Endodermal cell (in vitro differentiated cells): Measurements from ENCODE around the gene SPATA33. TPM values are rescaled to one million over a fixed set of nuclear protein-coding genes. Genes with fewer than 3 reads are reported as not detected.

Source experiments
- DNase-seq: peaks from one replicate; pipeline ENCODE4 v3.0.0-alpha.2; 2017
- H3K27ac ChIP-seq: 2 replicates; pipeline ENCODE4 v1.5.1; 2013; ENCODE audit warnings: mild to moderate bottlenecking, low read depth, low read length, moderate library complexity
- H3K27me3 ChIP-seq: 2 replicates; pipeline ENCODE4 v1.6.1; 2013; ENCODE audit warnings: mild to moderate bottlenecking, low read length, moderate library complexity; ENCODE audit not compliant: insufficient read depth, control insufficient read depth, poor library complexity, severe bottlenecking
- H3K36me3 ChIP-seq: 2 replicates; pipeline ENCODE4 v1.7.0; 2013; ENCODE audit warnings: mild to moderate bottlenecking, low read length, moderate library complexity; ENCODE audit not compliant: control insufficient read depth, insufficient read depth
- H3K4me1 ChIP-seq: one replicate; pipeline ENCODE4 v1.7.0; 2013; ENCODE audit warnings: low read length; ENCODE audit not compliant: control insufficient read depth, insufficient read depth
- H3K4me3 ChIP-seq: 2 replicates; pipeline ENCODE4 v1.5.1; 2013; ENCODE audit warnings: mild to moderate bottlenecking, low read length, moderate library complexity
- H3K9ac ChIP-seq: 2 replicates; pipeline ENCODE4 v1.6.1; 2013; ENCODE audit warnings: mild to moderate bottlenecking, low read length, moderate library complexity; ENCODE audit not compliant: poor library complexity, severe bottlenecking; ENCODE audit errors: extremely low read depth
- H3K9me3 ChIP-seq: 2 replicates; pipeline ENCODE4 v1.6.1; 2013; ENCODE audit warnings: mild to moderate bottlenecking, low read length, moderate library complexity; ENCODE audit not compliant: control insufficient read depth
- H3K27ac Mint-ChIP-seq: 2 replicates; pipeline ENCODE4 v1.8.0; 2020; ENCODE audit warnings: mixed read lengths
- H3K27me3 Mint-ChIP-seq: 2 replicates; pipeline ENCODE4 v1.8.0; 2021; ENCODE audit warnings: mild to moderate bottlenecking, mixed read lengths; ENCODE audit not compliant: insufficient read depth
- H3K36me3 Mint-ChIP-seq: 2 replicates; pipeline ENCODE4 v1.8.0; 2020; ENCODE audit warnings: low read depth, mixed read lengths
- H3K4me1 Mint-ChIP-seq: 2 replicates; pipeline ENCODE4 v1.8.0; 2020; ENCODE audit warnings: mixed read lengths
- H3K4me3 Mint-ChIP-seq: 2 replicates; pipeline ENCODE4 v1.8.0; 2020; ENCODE audit warnings: mild to moderate bottlenecking, moderate library complexity, mixed read lengths
- H3K9me3 Mint-ChIP-seq: 2 replicates; pipeline ENCODE4 v1.8.0; 2020; ENCODE audit warnings: mild to moderate bottlenecking, mixed read lengths
- CTCF ChIP-seq: fragments of 200-600 bp; sonication (generic); conservative IDR thresholded peaks from 2 replicates; pipeline ENCODE4 v1.5.0; 2021; ENCODE audit warnings: antibody characterized with exemption, mild to moderate bottlenecking
- WGBS, 2 experiments: methylation state at CpG; one replicate each; pipeline versions ENCODE4 v1.1.5 to v1.1.7; 2013; ENCODE audit warnings: missing lambda C conversion rate in 2 of 2, mixed read lengths in 1 of 2; ENCODE audit not compliant: insufficient coverage in 1 of 2, insufficient read length in 1 of 2; 5-methylcytosine and 5-hydroxymethylcytosine counted together
- total RNA-seq, 2 donors: library from RNA; stranded (reverse); fragmentation: NEBNext Ultra II Directional in 1 of 2; extraction: Animal tissue kit (Norgen Biotek cat#: 25700) in 1 of 2; gene quantifications; 2 replicates in 1 of 2; 3 replicates in 1 of 2; pipeline ENCODE4 v1.2.1, GENCODE V29; 2021

The SPATA33 gene
- total RNA-seq, 2 donors from 2014 or later: 21.8 to 28.7 TPM

- Mint-ChIP-seq H3K36me3 (no peaks in the 10 kb centered on the region), H3K27me3 (no peaks in the 10 kb centered on the region), H3K27ac (no peak overlapping the region), H3K4me1 (peaks cover 6% of the 10 kb centered on the region), H3K9me3 (peaks cover 2% of the 10 kb centered on the region), H3K4me3 (no peak overlapping the region)
- H3K27ac ChIP-seq: no peak overlapping the region
- H3K36me3 ChIP-seq: no peaks in the 10 kb centered on the region
- WGBS, 2 experiments: 95 to 96% methylated on average over 19 to 20 of the region's 20 CpGs
- H3K27me3 ChIP-seq: no peaks in the 10 kb centered on the region
- no peak for DNase-seq
- no peak overlapping the region for H3K4me3 ChIP-seq
- H3K9ac ChIP-seq: no peak overlapping the region
- TF ChIP-seq CTCF: no peak
- H3K9me3 ChIP-seq: no peaks in the 10 kb centered on the region
- H3K4me1 ChIP-seq: peaks cover 7% of the 10 kb centered on the region
Observed at GRCh38 chr16:89616623-89617022, 41.0 kb upstream of the SPATA33 start.

- no peak overlapping the region for H3K4me3 Mint-ChIP-seq
- H3K27ac Mint-ChIP-seq: no peak overlapping the region
- H3K27me3 Mint-ChIP-seq: peaks cover 3% of the 10 kb centered on the region
- no peak overlapping the region for H3K4me3 ChIP-seq
- no peak for TF ChIP-seq CTCF
- H3K9me3 ChIP-seq: no peaks in the 10 kb centered on the region
- H3K27ac ChIP-seq: no peak overlapping the region
- no peaks in the 10 kb centered on the region for H3K36me3 ChIP-seq
- peaks cover 2% of the 10 kb centered on the region for H3K9me3 Mint-ChIP-seq
- no peaks in the 10 kb centered on the region for H3K27me3 ChIP-seq
- no peak for DNase-seq
- no peak overlapping the region for H3K9ac ChIP-seq
- 43 to 73% methylated on average over 2 to 6 of the region's 6 CpGs for WGBS, 2 experiments
- peaks cover 5% of the 10 kb centered on the region for H3K4me1 Mint-ChIP-seq
- H3K36me3 Mint-ChIP-seq: no peaks in the 10 kb centered on the region
- H3K4me1 ChIP-seq: peaks cover 7% of the 10 kb centered on the region
Observed at GRCh38 chr16:89617036-89617435, 40.6 kb upstream of the SPATA33 start.

GRCh38 chr16:89618109-89618998, 39.3 kb upstream of the SPATA33 start:
- peaks cover 2% of the 10 kb centered on the region for H3K9me3 Mint-ChIP-seq
- no peaks in the 10 kb centered on the region for H3K36me3 Mint-ChIP-seq
- Histone ChIP-seq H3K36me3 (no peaks in the 10 kb centered on the region), H3K9ac (no peak overlapping the region), H3K27me3 (no peaks in the 10 kb centered on the region), H3K27ac (no peak overlapping the region), H3K4me1 (peaks cover 3% of the 10 kb centered on the region), H3K4me3 (no peak overlapping the region), H3K9me3 (no peaks in the 10 kb centered on the region)
- no peak overlapping the region for H3K4me3 Mint-ChIP-seq
- no peak for TF ChIP-seq CTCF
- H3K27ac Mint-ChIP-seq: no peak overlapping the region
- no peaks in the 10 kb centered on the region for H3K4me1 Mint-ChIP-seq
- 85 to 95% methylated on average over 4 to 14 of the region's 16 CpGs for WGBS, 2 experiments
- peaks cover 11% of the 10 kb centered on the region for H3K27me3 Mint-ChIP-seq
- no peak for DNase-seq
